MM.1S (cell line): Measurements from ENCODE around the gene RBFOX1.

Experiments used
- EZH2phosphoT487 ChIP-seq: fragments of 300-600 bp; sonication (generic); IDR thresholded peaks from 2 replicates; pipeline ENCODE4 v1.6.1; 2018; ENCODE audit warnings: antibody characterized with exemption, low read length
- TF ChIP-seq, protein P1 (sequence below): fragments of 300-600 bp; sonication (generic); IDR thresholded peaks from 2 replicates; pipeline ENCODE4 v1.5.1; 2016; ENCODE audit warnings: antibody characterized with exemption, low read length, mixed read lengths

DNA sequence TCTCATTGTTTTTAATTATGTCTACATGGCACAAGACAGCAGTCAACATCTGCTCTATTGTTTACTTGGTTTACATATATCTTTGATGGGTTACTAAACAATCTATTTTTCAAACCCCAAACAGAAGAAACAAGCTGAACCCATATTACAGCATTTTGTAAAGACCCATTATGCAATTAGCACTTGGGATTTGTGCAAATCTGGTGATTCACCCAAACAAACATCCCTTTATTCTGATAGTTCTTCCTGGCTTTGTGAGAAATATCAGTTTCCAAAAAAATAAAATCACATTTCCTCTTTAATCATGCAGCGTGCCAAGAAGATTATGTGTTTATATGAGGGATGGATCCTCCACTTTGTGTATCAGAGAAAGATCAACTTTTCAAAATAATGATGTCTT lies 16.8 kb upstream of the RBFOX1 start:
- TF ChIP-seq, protein P1, sequence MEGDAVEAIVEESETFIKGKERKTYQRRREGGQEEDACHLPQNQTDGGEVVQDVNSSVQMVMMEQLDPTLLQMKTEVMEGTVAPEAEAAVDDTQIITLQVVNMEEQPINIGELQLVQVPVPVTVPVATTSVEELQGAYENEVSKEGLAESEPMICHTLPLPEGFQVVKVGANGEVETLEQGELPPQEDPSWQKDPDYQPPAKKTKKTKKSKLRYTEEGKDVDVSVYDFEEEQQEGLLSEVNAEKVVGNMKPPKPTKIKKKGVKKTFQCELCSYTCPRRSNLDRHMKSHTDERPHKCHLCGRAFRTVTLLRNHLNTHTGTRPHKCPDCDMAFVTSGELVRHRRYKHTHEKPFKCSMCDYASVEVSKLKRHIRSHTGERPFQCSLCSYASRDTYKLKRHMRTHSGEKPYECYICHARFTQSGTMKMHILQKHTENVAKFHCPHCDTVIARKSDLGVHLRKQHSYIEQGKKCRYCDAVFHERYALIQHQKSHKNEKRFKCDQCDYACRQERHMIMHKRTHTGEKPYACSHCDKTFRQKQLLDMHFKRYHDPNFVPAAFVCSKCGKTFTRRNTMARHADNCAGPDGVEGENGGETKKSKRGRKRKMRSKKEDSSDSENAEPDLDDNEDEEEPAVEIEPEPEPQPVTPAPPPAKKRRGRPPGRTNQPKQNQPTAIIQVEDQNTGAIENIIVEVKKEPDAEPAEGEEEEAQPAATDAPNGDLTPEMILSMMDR, result no peak
- no peak for TF ChIP-seq EZH2phosphoT487
